Measurements from ENCODE around the gene TET3. TPM values are rescaled to one million over a fixed set of nuclear protein-coding genes. Genes with fewer than 3 reads are reported as not detected.
A peak's percentile ranks its signal among the peaks of the same experiment; 100 is the strongest.

Gene TET3
- total and polyA plus RNA-seq, 9 of the 15 experiments (the other 6 are each of a cell fraction or from before 2014, with no cell fraction given): 0.35 to 16.3 (median 5.5) TPM

GRCh38 chr2:74003494-74004211, 18.9 kb downstream of the TET3 start (continued):
- TF ChIP-seq RAD21 (CRISPR knock-in tag; conservative IDR thresholded peaks at IDR 0.05 in 1 of 2, IDR thresholded peaks at IDR 0.05 in 1 of 2) (0 out of 4 replicates have a peak, but pooled peaks of 1 of the 2 experiments have one; percentile 3), ZNF696 (CRISPR knock-in tag; conservative IDR thresholded peaks at IDR 0.05) (no peak), ATF3 (IDR thresholded peaks at IDR 0.05) (peak; percentile 86), ATF3 (CRISPR knock-in tag; conservative IDR thresholded peaks at IDR 0.05) (no peak), ZNF586 (CRISPR knock-in tag; conservative IDR thresholded peaks at IDR 0.05) (no peak), SRSF1 (IDR thresholded peaks at IDR 0.05; ENCODE audit: low read depth, low read length) (no peak), RFX7 (CRISPR knock-in tag; IDR thresholded peaks at IDR 0.05) (no peak), ZC3H11A (IDR thresholded peaks at IDR 0.05; ENCODE audit: low read depth, low read length) (no peak), ZEB2 (IDR thresholded peaks at IDR 0.05) (no peak), TAL1 (IDR thresholded peaks at IDR 0.05) (no peak), PYGO2 (tag; IDR thresholded peaks at IDR 0.05) (no peak), CEBPG (CRISPR knock-in tag; IDR thresholded peaks at IDR 0.05) (0 out of 2 replicates have a peak, but pooled peaks have one; percentile 8), CEBPG (tag; conservative IDR thresholded peaks at IDR 0.05 in 1 of 2, IDR thresholded peaks at IDR 0.05 in 1 of 2) (peak; percentile 67 to 93), MIER1 (IDR thresholded peaks at IDR 0.05; ENCODE audit: low read depth) (no peak), SIN3B (IDR thresholded peaks at IDR 0.05; ENCODE audit: low read depth) (no peak), CBX2 (IDR thresholded peaks at IDR 0.05; ENCODE audit: insufficient read depth, low read length, poor library complexity, severe bottlenecking) (no peak), PBX2 (CRISPR knock-in tag; IDR thresholded peaks at IDR 0.05; ENCODE audit: low read depth) (no peak), PBX2 (tag; conservative IDR thresholded peaks at IDR 0.05; ENCODE audit: low read depth) (0 out of 2 replicates have a peak, but pooled peaks have one; percentile 6), ZNF274 (IDR thresholded peaks at IDR 0.05; ENCODE audit: borderline replicate concordance, low read depth, low read length) (no peak), ZNF212 (CRISPR knock-in tag; IDR thresholded peaks at IDR 0.05) (no peak), THRB (CRISPR knock-in tag; conservative IDR thresholded peaks at IDR 0.05) (no peak)

Measured in K562 (cell line).